Endothelial cell of umbilical vein (primary cell): ENCODE measurements around the gene SMOC1. TPM values are rescaled to one million over a fixed set of nuclear protein-coding genes. Genes with fewer than 3 reads are reported as not detected.

Experiments used
- BruUV-seq: library from RNA; stranded (reverse); fragments of 400-500 nt; replicated peaks from 2 replicates; lab custom pipeline; 2021; lab: Mats Ljungman, UMichigan
- CTCF ChIA-PET: fragments of 300-600, 350-600 bp; sonication (Branson Sonifier 250); formaldehyde crosslinking; loops from one replicate; lab custom pipeline; 2021; ENCODE audit warnings: antibody characterized with exemption, inconsistent platforms; lab: Charles Lee
- POLR2A ChIA-PET: fragments of 300-600, 350-600 bp; sonication (Branson Sonifier 250); formaldehyde crosslinking; loops from one replicate; lab custom pipeline; 2021; ENCODE audit warnings: antibody characterized with exemption, inconsistent platforms; lab: Charles Lee
- DNase-seq: peaks from one replicate; pipeline ENCODE4 v3.0.0-alpha.2; 2011; ENCODE audit warnings: low read depth, low spot score
- FAIRE-seq: peaks from 2 replicates; lab custom pipeline; 2011; peaks lifted over from hg19 to GRCh38; lab: Jason Lieb, UNC
- H2AFZ ChIP-seq: 2 replicates; pipeline ENCODE4 v1.6.0; 2012; ENCODE audit warnings: low read depth, low read length, control low read depth, inconsistent platforms
- H3K27ac ChIP-seq: 2 replicates; pipeline ENCODE4 v1.5.1; 2011; ENCODE audit warnings: low read depth, mild to moderate bottlenecking, control low read depth, low read length, moderate library complexity; ENCODE audit not compliant: insufficient read depth
- H3K27me3 ChIP-seq, 2 experiments: 2 replicates each; pipeline versions ENCODE4 v1.6.0 to v1.6.1; 2011; ENCODE audit warnings: low read length in 2 of 2, mixed read lengths in 1 of 2; ENCODE audit not compliant: control insufficient read depth in 2 of 2, insufficient read depth in 2 of 2
- H3K36me3 ChIP-seq, 2 experiments: 2 replicates in 1 of 2; 3 replicates in 1 of 2; pipeline ENCODE4 v1.5.1; 2011; ENCODE audit warnings: low read length in 2 of 2, mild to moderate bottlenecking in 1 of 2, moderate library complexity in 1 of 2; ENCODE audit not compliant: control insufficient read depth in 2 of 2, insufficient read depth in 2 of 2; ENCODE audit errors: extremely low read depth in 1 of 2
- H3K4me1 ChIP-seq: 3 replicates; pipeline ENCODE4 v1.5.1; 2011; ENCODE audit warnings: mild to moderate bottlenecking, low read length; ENCODE audit not compliant: control insufficient read depth, insufficient read depth; ENCODE audit errors: extremely low read depth
- H3K4me2 ChIP-seq: 2 replicates; pipeline ENCODE4 v1.6.1; 2011; ENCODE audit warnings: low read length, control low read depth, mixed read lengths; ENCODE audit not compliant: insufficient read depth
- H3K4me3 ChIP-seq, 3 experiments: fragments of 200-600 bp in 1 of 3; sonication (generic), shearing (Covaris generic) in 1 of 3; replicated peaks in 1 of 3; 2 replicates each; pipeline ENCODE4 v1.5.1; 2011 to 2016; ENCODE audit warnings: control low read depth in 3 of 3, low read length in 3 of 3, mild to moderate bottlenecking in 2 of 3, inconsistent platforms in 1 of 3, low read depth in 1 of 3, moderate library complexity in 1 of 3; ENCODE audit not compliant: insufficient read depth in 1 of 3
- H3K79me2 ChIP-seq: 2 replicates; pipeline ENCODE4 v1.6.0; 2012; ENCODE audit warnings: low read length, inconsistent platforms; ENCODE audit not compliant: control insufficient read depth, insufficient read depth
- H3K9ac ChIP-seq: replicated peaks from 2 replicates; pipeline ENCODE3; 2011; ENCODE audit warnings: low read length, control low read depth; ENCODE audit not compliant: insufficient read depth; ENCODE audit errors: extremely low read depth
- H3K9me1 ChIP-seq: replicated peaks from 3 replicates; pipeline ENCODE4 v1.6.0; 2011; ENCODE audit warnings: mild to moderate bottlenecking, low read length; ENCODE audit not compliant: control insufficient read depth, insufficient read depth; ENCODE audit errors: extremely low read depth
- H3K9me3 ChIP-seq: replicated peaks from 2 replicates; pipeline ENCODE4 v1.5.1; 2012; ENCODE audit warnings: low read length, inconsistent platforms; ENCODE audit not compliant: control insufficient read depth, insufficient read depth
- H4K20me1 ChIP-seq: replicated peaks from 2 replicates; pipeline ENCODE3; 2011; ENCODE audit warnings: mild to moderate bottlenecking, low read length; ENCODE audit not compliant: control insufficient read depth, insufficient read depth; ENCODE audit errors: extremely low read depth
- POLR2A ChIP-seq: IDR thresholded peaks from 2 replicates; pipeline ENCODE4 v1.6.1; 2012; ENCODE audit warnings: low read depth, mild to moderate bottlenecking, control low read depth, low read length
- POLR2AphosphoS5 ChIP-seq: IDR thresholded peaks from 2 replicates; pipeline ENCODE4 v1.6.1; 2012; ENCODE audit warnings: low read depth, mild to moderate bottlenecking, control low read depth, low read length, moderate library complexity; ENCODE audit not compliant: insufficient read depth
- dilution Hi-C: fragments of 300-500 bp; cut with MboI; formaldehyde crosslinking; loops from one replicate; pipeline ENCODE4 v1.15.0; 2019; ENCODE audit warnings: low sequenced_read_pairs; ENCODE audit not compliant: extremely low pct_ligation_motif_present
- intact Hi-C: fragments of 100-400 bp; cut with micrococcal nuclease; formaldehyde crosslinking; loops from one replicate; pipeline ENCODE4 v1.10.0; 2022
- polyA plus RNA-seq, 4 experiments: library from polyadenylated mRNA; depleted of rRNA in 3 of 4; stranded (reverse) in 3 of 4; unstranded in 1 of 4; fragments of >200 nt; gene quantifications; 2 replicates each; pipeline versions ENCODE4 v1.2.1 to v1.2.3, GENCODE V29; 2011 to 2012; ENCODE audit warnings: missing spikeins in 1 of 4
- total RNA-seq: library from RNA; stranded (reverse); gene quantifications from 2 replicates; pipeline ENCODE4 v1.2.3, GENCODE V29; 2021

The SMOC1 gene
- total and polyA plus RNA-seq, 2 donors (not counting 3 experiments of a cell fraction or from before 2014, with no cell fraction given), result 0.97 to 1.1 TPM

DNA sequence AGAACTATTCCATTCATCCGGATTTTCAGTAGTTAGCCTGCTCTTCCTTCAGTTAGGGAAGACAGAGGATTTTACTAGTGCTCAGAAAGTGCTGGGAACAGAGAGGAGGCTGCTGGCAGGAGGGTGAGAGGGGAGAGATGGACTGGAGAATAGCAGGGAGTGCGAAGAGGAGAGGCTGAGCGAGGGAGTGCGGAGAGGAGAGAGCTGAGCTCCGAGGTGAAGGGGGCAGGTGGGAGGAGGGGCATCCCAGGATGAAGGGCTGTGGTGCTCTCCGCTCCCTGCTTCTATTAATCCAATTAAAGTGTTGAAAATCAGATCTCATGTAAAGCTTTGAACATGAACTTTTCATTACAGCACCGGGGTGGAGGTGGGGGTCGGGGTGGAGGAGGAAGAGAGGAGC, 20.4 kb upstream of the SMOC1 start:
- Histone ChIP-seq H3K4me3 (no peak overlapping the region), H3K79me2 (no peaks in the 10 kb centered on the region), H3K9ac (no peak overlapping the region), H3K36me3 (no peaks in the 10 kb centered on the region), H3K27me3 (no peaks in the 10 kb centered on the region), H3K9me1 (no peaks in the 10 kb centered on the region), H3K4me1 (no peaks in the 10 kb centered on the region), H3K27ac (no peak overlapping the region), H3K4me2 (no peak overlapping the region), H2AFZ (no peak overlapping the region), H3K9me3 (no peaks in the 10 kb centered on the region), H4K20me1 (no peaks in the 10 kb centered on the region)
- no peak for FAIRE-seq
- no peak for DNase-seq
- no peak for TF ChIP-seq POLR2AphosphoS5
- BruUV-seq, result no TSS peak
- CTCF ChIA-PET, result no interaction called here
- POLR2A ChIA-PET, result no interaction called here
- intact Hi-C loops, result no loop called here
- dilution Hi-C loops, result no loop called here

DNA sequence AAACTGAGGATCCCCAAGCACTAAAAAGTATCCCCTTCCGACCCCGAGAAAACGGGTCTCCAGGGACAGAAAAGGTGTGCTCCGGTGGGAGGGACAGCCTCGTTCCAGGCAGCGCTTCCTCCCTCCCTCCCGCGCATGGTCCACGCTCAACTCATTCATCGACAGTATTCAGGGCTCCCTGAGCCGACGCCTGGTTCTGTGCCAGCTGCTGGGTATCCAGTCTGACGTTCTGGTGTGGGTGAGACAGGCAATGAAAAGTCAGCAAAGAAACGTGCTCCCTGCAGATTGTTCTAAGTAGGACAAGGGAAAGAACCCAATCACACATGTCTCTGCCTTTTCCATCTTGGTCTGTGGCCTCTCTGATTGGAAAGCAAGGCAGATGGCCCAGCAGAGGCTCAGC, 19.6 kb upstream of the SMOC1 start:
- DNase-seq, result no peak
- H3K9me3 ChIP-seq, result no peaks in the 10 kb centered on the region
- no peak for FAIRE-seq
- no peaks in the 10 kb centered on the region for H4K20me1 ChIP-seq
- H3K27ac ChIP-seq, result no peak overlapping the region
- H3K4me2 ChIP-seq, result no peak overlapping the region
- intact Hi-C loops (no loop called here), dilution Hi-C loops (no loop called here)
- POLR2A ChIA-PET, result no interaction called here
- no peaks in the 10 kb centered on the region for H3K27me3 ChIP-seq
- no peak for TF ChIP-seq POLR2A
- no peak overlapping the region for H2AFZ ChIP-seq
- CTCF ChIA-PET, result interaction anchor here (1.2 kb wide), 1 partner anchor 168 kb away, joined by 3 read pairs; no protein-coding TSS in a partner anchor
- H3K9me1 ChIP-seq, result no peaks in the 10 kb centered on the region
- H3K9ac ChIP-seq, result no peak overlapping the region
- BruUV-seq, result no TSS peak
- H3K4me1 ChIP-seq, result no peaks in the 10 kb centered on the region
- no peaks in the 10 kb centered on the region for H3K36me3 ChIP-seq
- no peak overlapping the region for H3K4me3 ChIP-seq
- no peaks in the 10 kb centered on the region for H3K79me2 ChIP-seq
